Measurements from ENCODE around the gene NPS.

Gene NPS

GRCh38 chr10:127563718-127564553, 14.8 kb downstream of the NPS start:
- DNase-seq: no peak

- no peak for DNase-seq
These were observed 15.5 kb downstream of the NPS start for GRCh38 chr10:127564644-127565043.

DNA sequence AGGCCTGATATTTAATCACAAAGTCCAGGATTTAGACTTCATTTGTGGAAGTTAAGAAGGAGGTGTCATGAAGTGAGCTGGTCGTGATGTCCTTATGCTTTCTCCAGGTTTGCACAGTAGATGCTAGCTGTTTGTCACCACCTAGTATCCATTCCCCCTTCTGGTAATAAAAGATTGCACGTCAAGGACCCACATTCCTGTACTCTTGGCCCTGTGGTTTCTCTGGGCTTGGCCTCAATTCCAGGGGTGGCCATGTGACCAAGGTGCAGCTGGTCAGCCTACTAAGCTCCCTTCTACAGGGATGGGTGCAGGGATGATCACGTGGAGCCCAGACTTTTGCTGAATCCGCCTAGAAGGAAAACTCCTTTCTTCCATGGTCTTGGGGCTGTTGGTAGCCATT, 16.5 kb downstream of the NPS start:
- DNase-seq: no peak

- DNase-seq: no peak
These were observed 20.1 kb downstream of the NPS start for GRCh38 chr10:127569210-127569609.

- no peak for DNase-seq
These were observed 20.9 kb downstream of the NPS start for GRCh38 chr10:127570036-127570435.

- no peak for DNase-seq
These were observed 22.3 kb downstream of the NPS start for GRCh38 chr10:127571386-127571785.

GRCh38 chr10:127576051-127576450, 26.9 kb downstream of the NPS start:
- DNase-seq: no peak

DNA sequence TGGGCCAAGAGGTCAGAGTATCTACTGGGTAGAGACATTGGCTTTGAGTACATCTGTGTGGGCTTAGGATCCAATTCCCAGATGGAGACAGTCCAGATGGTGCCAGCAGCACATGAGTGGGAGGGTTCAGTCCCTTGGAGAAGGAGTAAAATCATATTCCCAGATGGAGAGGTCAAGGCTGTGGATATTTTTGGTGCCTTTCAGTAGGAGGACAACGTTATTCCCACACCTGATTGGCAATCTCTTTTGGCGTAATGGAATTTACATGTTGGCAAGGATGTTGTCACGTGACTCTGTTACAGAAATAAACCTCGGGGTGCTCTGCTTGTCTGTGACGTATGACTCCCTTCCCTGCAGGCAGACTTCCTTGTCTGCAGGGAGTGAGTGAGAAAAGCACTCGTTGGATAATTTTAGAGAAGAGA, 27.6 kb downstream of the NPS start:
- no peak for DNase-seq

- DNase-seq: no peak
These were observed 28.5 kb downstream of the NPS start for GRCh38 chr10:127577376-127578258.

- DNase-seq: no peak
These were observed 29.3 kb downstream of the NPS start for GRCh38 chr10:127578259-127578960.

- DNase-seq: no peak
These were observed 29.8 kb downstream of the NPS start for GRCh38 chr10:127578961-127579305.

GRCh38 chr10:127579640-127580039, 30.5 kb downstream of the NPS start:
- DNase-seq: no peak

DNA sequence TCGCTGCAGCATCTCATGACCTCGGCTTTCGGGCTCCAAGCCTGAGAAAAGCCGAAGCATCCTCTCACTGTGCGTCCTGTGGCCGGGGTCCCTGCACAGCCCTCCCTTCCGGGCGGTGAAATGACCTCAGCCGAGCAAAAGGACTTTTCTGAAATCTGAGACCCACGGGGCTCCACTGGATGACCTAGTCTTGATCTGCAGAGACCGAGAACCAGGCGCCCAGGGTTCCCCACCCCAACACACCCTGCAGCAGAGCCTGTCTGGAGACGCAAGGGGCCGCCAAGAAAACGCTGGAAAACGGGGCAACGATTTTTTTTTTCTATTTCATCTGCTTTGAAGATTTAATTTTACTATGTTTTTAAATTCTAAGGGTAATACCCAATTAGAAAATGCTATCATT, 31.7 kb downstream of the NPS start:
- no peak for DNase-seq

GRCh38 chr10:127585519-127586023, 36.5 kb downstream of the NPS start:
- DNase-seq: no peak

- no peak for DNase-seq
These were observed 38.7 kb downstream of the NPS start for GRCh38 chr10:127587668-127588365.

DNA sequence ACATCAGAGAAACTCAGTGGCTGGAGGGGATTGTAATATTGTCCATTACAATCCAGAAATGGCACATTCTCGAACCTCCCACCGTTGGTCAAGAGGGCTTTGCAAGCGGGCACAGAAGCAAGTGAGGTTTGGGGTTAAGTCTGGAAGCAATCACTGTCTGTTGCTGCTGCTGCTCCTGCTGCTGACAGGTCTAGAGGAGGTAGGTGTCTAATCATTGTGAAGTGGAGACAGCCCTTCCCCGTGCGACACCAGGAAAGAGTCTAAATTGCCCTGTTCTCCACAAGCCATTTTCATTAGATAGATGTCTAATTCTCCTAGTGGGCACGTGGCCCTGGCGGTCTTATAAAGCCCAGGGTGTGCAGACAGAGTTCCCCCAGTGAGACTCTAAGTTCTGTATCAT, 43.5 kb downstream of the NPS start:
- no peak for DNase-seq

DNA sequence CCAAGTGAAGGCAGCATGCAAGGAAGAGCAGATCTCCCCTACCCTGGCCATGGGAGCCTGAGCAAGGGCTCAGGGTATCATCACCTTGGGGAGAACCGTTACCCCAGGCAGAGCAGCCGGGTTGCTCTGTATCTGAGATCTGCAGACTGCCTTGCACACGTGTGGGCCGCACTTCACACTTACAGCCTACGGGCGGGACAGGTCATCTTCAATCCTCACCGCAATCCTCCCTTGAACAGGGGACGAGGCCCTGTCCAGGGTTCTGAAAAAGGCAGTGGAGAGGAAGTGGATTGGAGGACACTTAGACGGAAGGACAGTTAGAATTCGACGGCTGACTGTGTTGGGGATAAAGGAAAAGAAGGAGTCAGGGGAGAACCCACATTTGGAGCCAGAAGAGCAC, 51.4 kb downstream of the NPS start:
- DNase-seq: no peak
